Osteocyte (in vitro differentiated cells): Measurements from ENCODE around the gene PROX1. TPM values are rescaled to one million over a fixed set of nuclear protein-coding genes. Genes with fewer than 3 reads are reported as not detected.

Experiments used
- DNase-seq: peaks from one replicate; pipeline ENCODE4 v3.0.0; 2021; ENCODE audit warnings: mixed read lengths; ENCODE audit not compliant: unreplicated experiment; ENCODE audit errors: extremely low spot score
- H3K27ac Mint-ChIP-seq: one replicate; pipeline ENCODE4 v1.8.0; 2021; ENCODE audit warnings: mild to moderate bottlenecking, mixed read lengths; ENCODE audit not compliant: unreplicated experiment
- H3K27me3 Mint-ChIP-seq: one replicate; pipeline ENCODE4 v1.8.0; 2021; ENCODE audit warnings: mixed read lengths; ENCODE audit not compliant: unreplicated experiment
- H3K36me3 Mint-ChIP-seq: one replicate; pipeline ENCODE4 v1.8.0; 2021; ENCODE audit warnings: mixed read lengths; ENCODE audit not compliant: unreplicated experiment
- H3K4me1 Mint-ChIP-seq: one replicate; pipeline ENCODE4 v1.8.0; 2021; ENCODE audit warnings: mixed read lengths; ENCODE audit not compliant: unreplicated experiment
- H3K4me3 Mint-ChIP-seq: one replicate; pipeline ENCODE4 v1.8.0; 2021; ENCODE audit warnings: mild to moderate bottlenecking, moderate library complexity, mixed read lengths; ENCODE audit not compliant: unreplicated experiment
- H3K9me3 Mint-ChIP-seq: one replicate; pipeline ENCODE4 v1.8.0; 2021; ENCODE audit warnings: mixed read lengths; ENCODE audit not compliant: unreplicated experiment
- CTCF ChIP-seq: fragments of 200-600 bp; sonication (generic); IDR thresholded peaks from 2 replicates; pipeline ENCODE4 v1.5.0; 2021; ENCODE audit warnings: antibody characterized with exemption, mild to moderate bottlenecking, moderate library complexity
- total RNA-seq: library from RNA; stranded (reverse); gene quantifications from 2 replicates; pipeline ENCODE4 v1.2.1, GENCODE V29; 2021

Gene PROX1
- total RNA-seq, 1 donor from 2014 or later, result 0.32 TPM

DNA sequence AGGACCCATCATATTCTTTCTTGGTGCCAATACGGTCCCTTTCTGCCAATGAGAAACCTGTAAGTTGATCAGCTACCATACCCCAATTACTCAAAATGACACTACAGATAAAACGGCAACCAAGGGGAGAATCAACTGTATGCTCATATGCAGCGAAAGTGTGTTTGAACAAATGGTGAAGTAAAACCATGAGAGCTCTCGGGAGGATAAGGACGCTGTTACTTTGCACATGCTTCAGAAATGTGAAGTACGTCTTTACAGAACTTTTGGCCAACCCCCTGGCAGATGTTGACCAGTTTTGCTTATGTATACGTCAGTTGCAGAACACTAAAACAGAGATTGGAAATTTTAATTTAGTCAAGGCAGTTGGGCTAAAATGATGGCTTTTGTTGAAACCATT, 79.6 kb downstream of the PROX1 start:
- Mint-ChIP-seq H3K4me3 (no peak overlapping the region), H3K9me3 (no peaks in the 10 kb centered on the region), H3K36me3 (no peaks in the 10 kb centered on the region), H3K27me3 (no peaks in the 10 kb centered on the region), H3K4me1 (no peaks in the 10 kb centered on the region), H3K27ac (no peak overlapping the region)
- TF ChIP-seq CTCF, result no peak
- DNase-seq, result no peak

DNA sequence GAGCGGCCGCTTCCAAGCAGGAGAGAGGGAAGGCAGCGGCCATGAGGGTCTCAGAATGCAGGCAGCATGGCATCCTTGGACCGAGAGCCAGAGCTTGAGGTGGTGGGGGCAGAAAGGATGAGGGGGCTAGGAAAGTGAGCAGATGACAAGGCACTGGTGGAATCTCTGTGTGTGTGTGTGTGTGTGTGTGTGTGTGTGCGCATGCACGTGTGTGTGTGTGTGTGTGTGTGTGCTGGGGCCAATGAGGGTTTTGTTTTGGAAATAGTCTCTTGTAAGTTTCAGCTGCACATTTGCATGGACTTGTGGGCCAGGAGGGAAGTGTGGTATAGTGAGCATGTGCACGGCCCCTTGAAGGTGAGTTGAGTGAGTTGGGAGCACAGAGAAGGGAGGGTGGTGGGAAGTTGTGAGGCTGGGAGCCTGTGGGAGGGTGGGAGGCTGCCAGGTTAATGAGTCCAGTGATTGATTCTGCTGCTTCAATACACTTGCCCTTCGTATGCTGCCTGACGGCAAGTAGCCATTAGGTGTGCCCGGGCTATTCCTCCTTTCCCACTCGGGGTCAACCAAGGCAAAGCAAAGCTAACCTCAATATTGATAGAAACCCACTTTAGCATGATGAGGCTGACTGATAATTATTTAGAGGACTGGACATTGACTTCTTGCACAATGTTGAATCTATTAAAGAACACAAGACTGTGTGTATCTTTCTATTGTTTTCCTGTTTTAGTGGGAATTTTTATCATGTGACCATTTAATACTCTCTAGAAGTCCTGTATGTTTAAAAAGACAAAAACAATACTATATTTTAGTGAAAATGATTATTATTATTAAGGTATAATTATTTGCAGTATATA, 80.3 kb downstream of the PROX1 start:
- no peaks in the 10 kb centered on the region for H3K9me3 Mint-ChIP-seq
- no peak overlapping the region for H3K27ac Mint-ChIP-seq
- no peak overlapping the region for H3K4me3 Mint-ChIP-seq
- H3K27me3 Mint-ChIP-seq, result no peaks in the 10 kb centered on the region
- H3K36me3 Mint-ChIP-seq, result no peaks in the 10 kb centered on the region
- no peak for DNase-seq
- no peak for TF ChIP-seq CTCF
- no peaks in the 10 kb centered on the region for H3K4me1 Mint-ChIP-seq

DNA sequence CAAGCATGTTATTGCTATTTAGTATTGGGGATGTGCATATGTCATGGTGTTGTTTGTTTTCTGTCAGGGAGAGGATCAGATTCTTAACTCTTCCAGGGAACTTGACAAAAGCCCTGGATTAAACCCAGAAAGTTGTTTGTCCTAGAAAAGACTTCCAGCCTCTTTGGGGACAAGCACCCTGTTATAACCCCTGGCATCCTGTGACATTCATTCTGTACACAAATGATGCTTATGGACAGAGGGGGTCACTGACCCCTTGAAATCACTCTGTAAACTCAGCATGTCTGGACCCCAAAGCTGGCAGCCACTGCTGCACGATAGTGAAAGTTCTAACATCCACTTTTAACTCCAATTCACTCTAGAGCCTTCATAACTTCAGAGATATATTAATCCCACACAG, 81.2 kb downstream of the PROX1 start:
- TF ChIP-seq CTCF, result no peak
- no peaks in the 10 kb centered on the region for H3K9me3 Mint-ChIP-seq
- no peak overlapping the region for H3K4me3 Mint-ChIP-seq
- H3K36me3 Mint-ChIP-seq, result no peaks in the 10 kb centered on the region
- no peaks in the 10 kb centered on the region for H3K4me1 Mint-ChIP-seq
- H3K27me3 Mint-ChIP-seq, result no peaks in the 10 kb centered on the region
- H3K27ac Mint-ChIP-seq, result no peak overlapping the region
- no peak for DNase-seq

- Mint-ChIP-seq H3K27ac (no peak overlapping the region), H3K9me3 (no peaks in the 10 kb centered on the region)
Observed at GRCh38 chr1:214071469-214071868, 83.7 kb downstream of the PROX1 start.

More at GRCh38 chr1:214071469-214071868, 83.7 kb downstream of the PROX1 start:
- Mint-ChIP-seq H3K4me1 (no peaks in the 10 kb centered on the region), H3K27me3 (no peaks in the 10 kb centered on the region), H3K36me3 (no peaks in the 10 kb centered on the region), H3K4me3 (no peak overlapping the region)
- TF ChIP-seq CTCF, result no peak
- DNase-seq, result no peak
